GM10248 (cell line): Measurements from ENCODE around the gene SH2D2A.

Source experiments
- CTCF ChIA-PET: fragments of 300-600 bp; sonication (Branson Sonifier 250); formaldehyde crosslinking; extraction: SDS; loops from one replicate; lab custom pipeline; 2021; ENCODE audit warnings: antibody characterized with exemption; lab: Yijun Ruan, JAX
- POLR2A ChIA-PET: fragments of 350-650 bp; sonication (Branson Sonifier 250); formaldehyde crosslinking; extraction: SDS; loops from one replicate; lab custom pipeline; 2020; ENCODE audit warnings: antibody characterized with exemption; lab: Yijun Ruan, JAX
- DNase-seq: peaks from one replicate; pipeline ENCODE4 v3.0.0; 2012; ENCODE audit errors: extremely low spot score
- CTCF ChIP-seq: IDR thresholded peaks from 2 replicates; pipeline ENCODE4 v1.5.1; 2012; ENCODE audit warnings: mild to moderate bottlenecking, low read depth; ENCODE audit errors: extremely low read depth, missing control alignments, control extremely low read depth

The SH2D2A gene

GRCh38 chr1:156845055-156845952, 28.7 kb upstream of the SH2D2A start:
- ChIA-PET CTCF (interaction anchor here (1.4 to 4.6 kb wide), 2 partner anchors 15 to 119 kb away, joined by 4 to 32 read pairs; partner anchors contain the start of genes INSRR and NTRK1), POLR2A (no interaction called here)
- DNase-seq = no peak
- TF ChIP-seq CTCF = no peak

- no peak for TF ChIP-seq CTCF
- CTCF ChIA-PET = interaction anchor here (4.6 kb wide), 1 partner anchor 16 kb away, joined by 32 read pairs; the partner anchor contains the start of genes INSRR and NTRK1
- POLR2A ChIA-PET = no interaction called here
- no peak for DNase-seq
Observed at GRCh38 chr1:156844638-156845037, 28.0 kb upstream of the SH2D2A start.

GRCh38 chr1:156844102-156844501, 27.5 kb upstream of the SH2D2A start:
- CTCF ChIA-PET = interaction anchor here (4.6 kb wide), 1 partner anchor 16 kb away, joined by 32 read pairs; the partner anchor contains the start of genes INSRR and NTRK1

GRCh38 chr1:156842618-156843300, 26.1 kb upstream of the SH2D2A start:
- POLR2A ChIA-PET = interaction anchor here (0.6 kb wide), 1 partner anchor 29 kb away, joined by 3 read pairs; no protein-coding TSS in a partner anchor
- TF ChIP-seq CTCF = no peak

More at GRCh38 chr1:156844102-156844501, 27.5 kb upstream of the SH2D2A start:
- DNase-seq = no peak
- POLR2A ChIA-PET = no interaction called here
- TF ChIP-seq CTCF = no peak

GRCh38 chr1:156841295-156841855, 24.7 kb upstream of the SH2D2A start:
- no peak for DNase-seq
- TF ChIP-seq CTCF = no peak
- ChIA-PET CTCF (interaction anchor here (0.8 to 2.1 kb wide), 7 partner anchors 9 to 152 kb away, joined by 3 to 20 read pairs (median 5); partner anchors contain the start of genes INSRR, NTRK1, PRCC and SH2D2A), POLR2A (no interaction called here)

More at GRCh38 chr1:156842618-156843300, 26.1 kb upstream of the SH2D2A start:
- DNase-seq = no peak
- CTCF ChIA-PET = interaction anchor here (1.4 kb wide), 1 partner anchor 16 kb away, joined by 5 read pairs; the partner anchor contains the start of gene INSRR

GRCh38 chr1:156840898-156841279, 24.2 kb upstream of the SH2D2A start:
- ChIA-PET POLR2A (no interaction called here), CTCF (interaction anchor here (0.8 to 2.1 kb wide), 6 partner anchors 16 to 151 kb away, joined by 3 to 20 read pairs (median 5); partner anchors contain the start of genes INSRR, NTRK1, PRCC and SH2D2A)
- TF ChIP-seq CTCF = no peak
- no peak for DNase-seq
